Kidney (tissue), 14 donors: ENCODE data around the gene EIF2B2. TPM values are rescaled to one million over a fixed set of nuclear protein-coding genes. Genes with fewer than 3 reads are reported as not detected.

Experiments
- DNase-seq, 5 donors: peaks; one replicate each; pipeline ENCODE4 v3.0.0-alpha.2; 2013 to 2020
- FAIRE-seq: peaks from 2 replicates; lab custom pipeline; 2012; peaks lifted over from hg19 to GRCh38; lab: Jason Lieb, UNC
- H3K27ac ChIP-seq, 2 donors: one replicate each; pipeline ENCODE4 v1.7.0; 2013; ENCODE audit warnings: low read depth in 2 of 2, low read length in 2 of 2, inconsistent platforms in 1 of 2
- H3K27me3 ChIP-seq: one replicate; pipeline ENCODE4 v1.7.1; 2013; ENCODE audit warnings: low read length, inconsistent platforms; ENCODE audit not compliant: control insufficient read depth, insufficient read depth
- H3K36me3 ChIP-seq, 3 donors: one replicate each; pipeline versions ENCODE4 v1.7.0 to v1.7.1; 2013; ENCODE audit warnings: low read length in 3 of 3, control low read depth in 1 of 3, inconsistent platforms in 1 of 3; ENCODE audit not compliant: insufficient read depth in 3 of 3, control insufficient read depth in 2 of 3
- H3K4me1 ChIP-seq, 3 donors: one replicate each; pipeline versions ENCODE4 v1.7.0 to v1.7.1; 2013; ENCODE audit warnings: low read length in 3 of 3, inconsistent platforms in 1 of 3, low read depth in 1 of 3; ENCODE audit not compliant: control insufficient read depth in 2 of 3, insufficient read depth in 2 of 3
- H3K4me3 ChIP-seq, 3 donors: one replicate each; pipeline versions ENCODE4 v1.7.0 to v1.8.1; 2013; ENCODE audit warnings: low read length in 3 of 3, control low read depth in 1 of 3, inconsistent platforms in 1 of 3
- H3K9ac ChIP-seq, 3 donors: one replicate each; pipeline versions ENCODE4 v1.7.0 to v1.7.1; 2013; ENCODE audit warnings: low read length in 3 of 3, control low read depth in 1 of 3, inconsistent platforms in 1 of 3
- H3K9me3 ChIP-seq, 3 donors: one replicate each; pipeline versions ENCODE4 v1.7.0 to v1.7.1; 2013; ENCODE audit warnings: low read length in 3 of 3, control low read depth in 1 of 3, inconsistent platforms in 1 of 3; ENCODE audit not compliant: control insufficient read depth in 2 of 3, insufficient read depth in 1 of 3
- intact Hi-C: fragments of 100-400 bp; cut with DNase I; formaldehyde crosslinking; loops from one replicate; pipeline ENCODE4 v1.11.1; 2022
- polyA plus RNA-seq: library from polyadenylated mRNA; stranded (reverse); fragments of 350-450 nt; fragmentation: Illumina TruSeq; extraction: RNeasy Lipid Tissue Mini Kit (QIAGEN cat#74804); gene quantifications from one replicate; pipeline ENCODE4 v1.2.3, GENCODE V29; 2014; ENCODE audit warnings: low read depth, low replicate concordance; ENCODE audit not compliant: insufficient read depth
- total RNA-seq: library from RNA; stranded (reverse); fragmentation: NEBNext Ultra II Directional; extraction: Animal tissue kit (Norgen Biotek cat#: 25700); gene quantifications from one replicate; pipeline ENCODE4 v1.2.1, GENCODE V29; 2021
- TF ChIP-seq, protein P1 (sequence below): IDR thresholded peaks from 3 replicates; pipeline ENCODE4 v1.5.1; 2012; ENCODE audit warnings: mild to moderate bottlenecking, moderate library complexity, borderline replicate concordance; ENCODE audit not compliant: insufficient read depth; ENCODE audit errors: extremely low read depth
- donor health status: control.
- donor health status: control.
- donor health status: control.
- donor health status: control.
- donor health status: control.
- donor health status: DM: yes; HTN: yes; CAD: no.
- donor health status: Normal renal cell carcinoma (clear cell type).

The EIF2B2 gene
- total and polyA plus RNA-seq, 2 donors from 2014 or later = 44.0 to 60.6 TPM

DNA sequence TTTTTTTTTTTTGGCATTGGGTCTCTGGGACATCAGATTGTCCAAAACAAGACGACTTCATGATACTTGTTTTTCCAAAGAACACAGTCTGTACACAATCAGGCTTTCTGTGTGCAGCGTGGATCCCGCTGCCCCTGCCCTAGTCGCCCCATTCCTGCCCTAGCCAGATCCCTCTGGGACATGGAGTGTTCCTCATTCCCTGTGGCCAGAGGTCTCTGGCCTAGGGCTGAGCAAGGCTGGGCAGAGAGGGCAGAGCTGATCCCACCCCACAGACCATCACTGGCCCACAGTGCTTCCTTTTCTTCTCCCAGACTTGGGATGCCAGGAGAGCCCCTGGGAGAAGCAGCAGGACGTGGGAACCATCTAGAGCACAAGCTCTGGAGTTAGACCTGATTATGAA, 20.9 kb upstream of the EIF2B2 start:
- Histone ChIP-seq H3K4me1 (peaks cover 0 to 4% (median 0%) of the 10 kb centered on the region in 3 donors), H3K27me3 (no peaks in the 10 kb centered on the region), H3K4me3 (no peak overlapping the region), H3K27ac (peak overlapping the region in 1 of 2 donors; percentile 55), H3K9me3 (no peaks in the 10 kb centered on the region), H3K9ac (no peak overlapping the region), H3K36me3 (no peaks in the 10 kb centered on the region)
- TF ChIP-seq, protein P1, sequence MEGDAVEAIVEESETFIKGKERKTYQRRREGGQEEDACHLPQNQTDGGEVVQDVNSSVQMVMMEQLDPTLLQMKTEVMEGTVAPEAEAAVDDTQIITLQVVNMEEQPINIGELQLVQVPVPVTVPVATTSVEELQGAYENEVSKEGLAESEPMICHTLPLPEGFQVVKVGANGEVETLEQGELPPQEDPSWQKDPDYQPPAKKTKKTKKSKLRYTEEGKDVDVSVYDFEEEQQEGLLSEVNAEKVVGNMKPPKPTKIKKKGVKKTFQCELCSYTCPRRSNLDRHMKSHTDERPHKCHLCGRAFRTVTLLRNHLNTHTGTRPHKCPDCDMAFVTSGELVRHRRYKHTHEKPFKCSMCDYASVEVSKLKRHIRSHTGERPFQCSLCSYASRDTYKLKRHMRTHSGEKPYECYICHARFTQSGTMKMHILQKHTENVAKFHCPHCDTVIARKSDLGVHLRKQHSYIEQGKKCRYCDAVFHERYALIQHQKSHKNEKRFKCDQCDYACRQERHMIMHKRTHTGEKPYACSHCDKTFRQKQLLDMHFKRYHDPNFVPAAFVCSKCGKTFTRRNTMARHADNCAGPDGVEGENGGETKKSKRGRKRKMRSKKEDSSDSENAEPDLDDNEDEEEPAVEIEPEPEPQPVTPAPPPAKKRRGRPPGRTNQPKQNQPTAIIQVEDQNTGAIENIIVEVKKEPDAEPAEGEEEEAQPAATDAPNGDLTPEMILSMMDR = no peak
- no peak for DNase-seq
- intact Hi-C loops = no loop called here
- FAIRE-seq = no peak

DNA sequence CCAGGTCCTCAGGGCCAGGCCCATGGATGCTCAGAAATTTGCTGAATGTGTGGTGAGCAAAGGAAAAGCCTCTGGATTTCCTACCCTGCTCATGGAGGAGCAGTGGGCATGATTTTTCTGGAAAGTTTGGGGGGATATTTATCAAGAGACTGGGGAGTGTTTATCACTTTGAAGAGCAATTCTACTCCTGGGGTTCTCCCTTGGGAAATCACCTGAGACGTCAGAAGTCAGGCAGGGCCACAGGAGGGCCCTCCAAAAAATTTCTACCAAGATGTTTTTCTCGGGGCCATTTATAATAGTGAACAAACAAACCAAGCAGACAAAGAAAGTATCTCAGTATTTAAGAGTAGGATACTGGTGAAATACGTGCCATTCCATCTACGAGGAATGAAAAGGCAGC, 20.1 kb upstream of the EIF2B2 start:
- H3K4me3 ChIP-seq = no peak overlapping the region
- DNase-seq (no peak), FAIRE-seq (no peak)
- no peaks in the 10 kb centered on the region for H3K36me3 ChIP-seq
- TF ChIP-seq, protein P1 = no peak
- H3K4me1 ChIP-seq = peaks cover 0 to 4% (median 0%) of the 10 kb centered on the region in 3 donors
- no peaks in the 10 kb centered on the region for H3K9me3 ChIP-seq
- H3K27ac ChIP-seq = no peak overlapping the region
- intact Hi-C loops = no loop called here
- H3K9ac ChIP-seq = no peak overlapping the region
- no peaks in the 10 kb centered on the region for H3K27me3 ChIP-seq

DNA sequence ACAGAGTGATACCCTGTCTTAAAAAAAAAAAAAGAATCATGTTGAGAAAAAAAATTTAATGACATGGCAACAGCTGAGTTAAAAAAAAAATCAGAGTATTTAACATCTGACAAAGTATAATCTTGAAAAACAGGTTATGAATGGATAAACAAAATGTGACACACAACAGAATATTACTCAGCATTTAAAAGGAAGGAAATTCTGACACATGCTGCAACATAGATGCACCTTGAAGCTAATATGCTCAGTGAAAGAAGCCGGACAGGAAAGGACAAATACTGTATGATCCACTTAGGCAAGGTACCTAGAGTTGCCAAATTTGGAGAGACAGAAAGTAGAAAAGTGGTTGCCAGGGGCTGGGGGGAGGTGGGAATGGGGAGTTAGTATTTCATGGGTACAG, 19.4 kb upstream of the EIF2B2 start:
- Histone ChIP-seq H3K9ac (no peak overlapping the region), H3K4me1 (peaks cover 0 to 4% (median 0%) of the 10 kb centered on the region in 3 donors), H3K9me3 (no peaks in the 10 kb centered on the region), H3K4me3 (no peak overlapping the region), H3K27me3 (no peaks in the 10 kb centered on the region), H3K27ac (no peak overlapping the region), H3K36me3 (no peaks in the 10 kb centered on the region)
- no peak for FAIRE-seq
- TF ChIP-seq, protein P1 = no peak
- intact Hi-C loops = no loop called here
- no peak for DNase-seq
